GM21528 (cell line): Measurements from ENCODE around the gene HNF1B.
"Not testable (repeated sequence)": the region's sequence is repeated elsewhere in the genome, so short reads cannot be mapped to it uniquely, and the experiment has no call there.

Experiments used
- ATAC-seq: cut with Tn5 transposase; IDR thresholded peaks from one replicate; pipeline ENCODE4 v1.9.1; 2021; ENCODE audit warnings: mild to moderate bottlenecking, moderate library complexity; ENCODE audit not compliant: unreplicated experiment, low FRiP score

HNF1B gene

GRCh38 chr17:37708008-37708615 lies 36.7 kb downstream of the HNF1B start:
- ATAC-seq = no peak

DNA sequence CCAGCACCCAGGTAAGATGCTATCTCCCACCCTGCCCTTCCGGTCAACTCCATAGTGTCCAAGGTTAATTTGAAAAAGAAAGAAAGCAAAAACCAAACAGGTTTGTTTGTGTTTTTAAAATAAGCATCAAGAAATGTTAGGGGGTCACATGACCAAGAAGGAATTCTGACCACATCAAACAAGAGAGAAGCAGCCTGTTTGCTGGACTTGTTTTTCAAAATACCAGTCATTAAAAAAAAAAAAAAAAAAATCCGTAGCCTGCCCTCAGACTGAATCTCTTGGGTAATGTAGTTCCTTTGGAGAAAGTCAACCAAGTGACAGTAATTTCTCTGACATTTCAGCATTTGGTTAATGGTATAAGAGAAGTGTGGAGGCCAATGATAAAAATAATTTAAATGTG lies 38.4 kb downstream of the HNF1B start:
- ATAC-seq = no peak

DNA sequence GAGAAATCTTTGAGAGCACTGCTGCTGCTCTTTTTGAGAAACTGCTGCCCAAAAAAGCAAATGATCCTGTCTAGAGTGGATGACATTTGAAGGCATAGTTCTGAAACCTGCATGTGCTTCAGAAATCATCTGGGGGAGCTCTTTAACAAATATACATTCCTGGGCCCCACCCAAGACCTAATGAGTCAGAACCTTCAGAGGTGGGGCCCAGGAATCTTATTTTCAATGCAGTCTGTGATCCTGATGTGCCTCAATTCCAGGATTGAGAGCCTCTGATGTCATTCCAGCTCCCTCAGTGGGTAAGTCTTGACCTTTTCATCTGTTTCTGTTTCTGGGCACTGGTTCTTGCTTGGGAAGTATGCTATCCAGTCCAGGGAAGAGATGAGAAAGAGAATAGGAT lies 42.3 kb downstream of the HNF1B start:
- ATAC-seq = no peak

- no peak for ATAC-seq
Measured at GRCh38 chr17:37701496-37701898, 43.4 kb downstream of the HNF1B start.

DNA sequence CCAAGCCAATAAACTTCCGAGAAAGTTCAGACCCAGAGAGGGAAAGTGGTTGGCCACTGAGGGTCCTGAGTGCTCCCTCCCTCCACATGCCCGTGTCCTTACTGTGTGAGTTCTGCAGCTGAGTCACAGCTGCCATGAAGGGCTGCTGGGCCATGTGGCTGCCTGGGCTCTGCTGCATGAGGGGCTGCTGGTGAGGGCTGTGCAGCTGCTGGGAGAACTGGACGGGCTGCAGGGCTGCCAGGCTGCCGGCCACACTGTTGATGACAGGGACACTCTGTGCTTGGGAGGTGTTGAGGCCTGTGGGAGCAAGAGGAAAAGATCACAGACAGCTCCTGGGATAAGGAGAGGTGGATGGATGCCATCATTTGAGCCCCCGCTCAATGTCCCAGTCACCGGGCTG lies 44.0 kb downstream of the HNF1B start:
- no peak for ATAC-seq

DNA sequence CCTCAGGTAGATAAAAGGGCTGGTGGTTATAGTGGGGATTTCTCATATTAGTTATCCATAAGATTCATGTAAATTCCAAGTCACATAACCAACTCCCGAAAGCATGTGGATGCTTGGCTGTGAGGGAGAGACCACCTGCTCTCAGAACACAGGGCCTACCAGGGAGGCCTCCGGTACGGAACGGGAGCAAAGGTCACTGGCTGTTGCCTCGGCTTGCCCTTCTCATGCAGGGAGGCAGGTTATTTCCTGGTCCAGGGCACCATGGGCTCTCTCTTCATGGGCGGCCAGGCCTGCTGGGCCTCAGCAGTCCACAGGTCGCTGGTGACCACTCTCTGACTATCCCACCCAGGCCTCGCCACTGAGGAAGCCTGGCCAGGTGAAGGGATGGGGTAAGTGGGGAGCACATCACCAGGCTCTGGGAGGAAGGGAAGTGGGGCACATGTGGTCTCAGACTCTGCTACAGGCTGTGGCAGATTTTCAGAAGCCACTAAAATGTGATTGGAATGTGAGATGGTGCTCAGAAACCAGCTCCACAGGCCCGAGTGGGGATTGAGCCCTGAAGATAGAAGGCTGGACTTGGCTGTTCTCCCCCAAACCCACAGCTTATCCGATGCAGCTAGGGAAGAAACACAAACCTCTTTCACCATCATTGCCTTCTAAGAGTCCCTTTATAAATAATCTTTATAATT lies 45.4 kb downstream of the HNF1B start:
- ATAC-seq = no peak

DNA sequence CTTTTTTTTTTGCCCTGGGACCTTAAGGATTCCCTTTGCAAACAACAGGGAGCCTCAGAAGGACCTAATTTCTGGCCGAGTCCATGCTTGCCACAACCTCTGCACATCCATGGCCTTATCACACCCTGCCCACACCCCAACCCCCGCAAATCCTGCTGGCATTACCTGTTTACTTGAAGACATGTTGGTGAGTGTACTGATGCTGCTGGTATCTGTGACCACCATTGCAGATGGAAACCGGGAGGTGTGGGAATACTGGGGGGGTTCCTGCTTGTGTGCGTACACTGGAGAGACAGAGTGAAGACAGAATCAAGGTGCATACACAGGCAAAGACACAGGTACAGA lies 46.0 kb downstream of the HNF1B start:
- no peak for ATAC-seq

GRCh38 chr17:37698132-37698910 lies 46.5 kb downstream of the HNF1B start:
- no peak for ATAC-seq

DNA sequence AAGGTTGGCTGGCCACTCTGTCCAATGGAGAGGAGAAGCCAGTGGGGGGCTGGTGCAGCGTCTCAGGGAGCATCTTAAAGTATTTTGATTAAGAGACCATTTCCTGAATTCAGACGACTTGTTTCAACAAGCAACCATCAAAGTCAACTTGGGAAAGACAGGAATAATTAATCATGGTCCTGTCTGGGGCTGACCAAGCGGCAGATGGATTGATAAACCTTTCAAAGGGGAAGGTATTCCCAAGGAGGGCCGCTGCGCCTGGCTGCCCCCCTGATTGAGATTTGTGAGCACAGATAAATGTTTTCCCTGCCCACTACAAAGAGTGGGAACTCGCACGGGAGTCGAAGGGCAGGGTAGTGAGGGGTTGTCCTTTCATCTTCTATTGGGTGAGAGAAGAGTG lies 47.5 kb downstream of the HNF1B start:
- ATAC-seq = no peak

GRCh38 chr17:37696366-37696765 lies 48.5 kb downstream of the HNF1B start:
- no peak for ATAC-seq

DNA sequence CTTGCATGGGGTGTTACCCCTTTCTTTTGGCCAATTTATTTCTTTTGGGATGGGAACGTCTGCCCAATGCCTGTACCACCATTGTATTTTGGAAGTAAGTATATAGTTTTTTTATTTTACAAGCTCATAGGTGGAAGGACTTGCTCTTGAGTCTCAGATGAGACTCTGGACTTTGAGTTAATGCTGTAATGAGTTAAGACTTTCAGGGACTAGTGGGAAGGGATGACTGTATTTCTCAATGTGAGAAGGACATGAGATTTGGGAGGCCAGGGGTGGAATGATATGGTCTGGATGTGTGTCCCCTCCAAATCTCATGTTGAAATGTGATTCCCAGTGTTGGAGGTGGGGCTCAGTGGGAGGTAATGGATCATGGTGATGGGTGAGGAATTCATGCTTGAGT lies 49.1 kb downstream of the HNF1B start:
- ATAC-seq = no peak

GRCh38 chr17:37694734-37695133 lies 50.1 kb downstream of the HNF1B start:
- no peak for ATAC-seq

DNA sequence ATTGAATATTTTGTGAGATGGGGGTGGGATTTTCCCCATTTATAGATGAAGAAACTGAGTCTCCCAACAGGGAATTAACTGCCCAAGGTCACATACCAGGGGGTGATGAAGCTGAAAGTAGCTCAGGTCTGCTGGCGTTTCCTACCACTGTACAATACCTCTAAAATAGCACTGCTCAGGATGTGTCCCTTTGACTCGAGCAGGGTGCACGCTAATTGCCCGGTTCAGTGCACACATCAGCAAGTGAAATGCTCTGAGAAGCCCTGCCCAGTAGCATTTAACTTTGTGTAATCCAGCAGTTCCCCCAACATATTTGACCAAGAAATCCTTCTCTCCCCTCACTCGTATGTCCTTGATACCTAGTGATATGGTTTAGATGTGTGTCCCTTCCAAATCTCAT lies 51.5 kb downstream of the HNF1B start:
- no peak for ATAC-seq

DNA sequence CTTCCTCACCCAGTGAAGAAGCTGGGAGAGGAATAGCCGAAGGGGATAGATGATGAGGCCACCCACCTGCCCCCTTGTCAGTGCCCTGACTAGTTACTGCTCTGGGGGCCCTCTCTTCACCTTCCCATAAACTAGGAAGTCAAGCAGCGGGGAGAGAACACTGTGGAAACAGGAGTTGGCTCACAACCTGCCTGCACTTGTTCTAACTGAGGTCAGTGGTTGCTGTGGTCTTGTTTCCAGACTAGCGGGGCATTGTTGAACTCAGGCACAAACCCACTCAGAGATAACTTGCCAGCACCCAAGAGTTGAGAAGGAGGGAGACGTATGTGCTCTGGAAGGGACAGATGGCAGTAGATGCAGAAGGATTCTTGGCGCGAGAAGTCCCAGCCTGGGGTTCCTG lies 53.1 kb downstream of the HNF1B start:
- ATAC-seq = no peak

DNA sequence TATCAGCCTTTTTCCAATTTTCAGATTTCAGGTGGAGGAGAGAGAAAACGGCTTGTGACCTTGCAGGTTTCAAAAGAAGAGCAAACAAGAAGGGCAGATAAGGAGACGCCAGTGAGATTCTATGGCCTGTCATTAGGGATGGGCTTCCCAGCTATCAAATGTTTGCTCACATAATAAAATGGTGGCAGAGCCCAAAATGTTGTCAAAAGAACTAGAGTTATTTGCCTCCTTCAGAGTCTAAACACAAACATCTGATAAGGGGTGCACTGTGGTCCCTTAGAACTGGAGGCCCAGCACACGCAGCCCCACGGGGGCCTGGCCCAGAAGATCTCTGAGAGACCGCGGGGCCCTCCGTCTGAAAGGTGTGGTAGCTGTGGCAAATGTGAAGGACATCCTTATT lies 55.5 kb downstream of the HNF1B start:
- no peak for ATAC-seq

- no peak for ATAC-seq
Measured at GRCh38 chr17:37683454-37683984, 61.3 kb downstream of the HNF1B start.

- ATAC-seq = no peak
Measured at GRCh38 chr17:37682007-37682406, 62.9 kb downstream of the HNF1B start.

GRCh38 chr17:37679995-37680394 lies 64.9 kb downstream of the HNF1B start:
- ATAC-seq = not testable (repeated sequence)

- ATAC-seq = no peak
Measured at GRCh38 chr17:37678036-37678435, 66.8 kb downstream of the HNF1B start.

DNA sequence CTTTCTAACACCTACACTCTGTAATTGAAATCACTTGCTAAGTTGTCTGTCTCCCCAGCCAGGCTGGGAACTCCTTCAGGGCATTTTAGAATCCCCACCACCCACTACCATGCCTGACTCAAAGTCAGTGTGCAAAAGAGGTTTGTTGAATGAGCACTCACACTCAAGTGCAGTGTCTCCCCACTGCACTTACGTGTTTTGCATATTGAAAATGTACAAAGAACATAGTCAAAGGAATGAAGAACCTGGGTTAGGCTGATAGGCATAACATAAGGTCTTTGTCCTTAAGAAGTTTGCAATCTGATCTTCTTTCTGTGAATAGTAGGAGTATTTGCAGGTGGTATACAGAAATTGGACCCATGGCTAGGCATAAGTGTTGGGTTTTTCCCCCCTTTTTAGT lies 67.8 kb downstream of the HNF1B start:
- ATAC-seq = no peak

GRCh38 chr17:37676115-37676925 lies 68.5 kb downstream of the HNF1B start:
- no peak for ATAC-seq
